ENCODE measurements around the gene UBN2.

DNA sequence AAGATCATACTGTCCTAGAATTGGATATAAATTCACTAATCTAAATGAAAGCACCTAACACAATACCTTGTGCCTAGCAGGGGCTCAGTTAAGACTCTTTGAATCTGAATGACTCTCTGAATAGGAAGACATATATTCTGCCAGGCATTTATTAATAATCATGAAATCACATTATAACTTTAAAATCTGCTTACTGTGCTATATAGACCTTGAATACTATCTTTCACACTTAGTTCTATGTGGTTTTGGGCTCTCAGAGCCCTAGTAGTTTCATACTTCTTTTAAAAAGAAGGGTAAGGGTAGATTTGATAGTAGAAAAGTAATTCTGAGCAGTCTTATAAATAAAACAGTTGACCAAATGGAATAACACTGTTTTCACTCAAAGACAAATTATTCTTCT, 10.2 kb downstream of the UBN2 start:
- TF ChIP-seq, protein P1, sequence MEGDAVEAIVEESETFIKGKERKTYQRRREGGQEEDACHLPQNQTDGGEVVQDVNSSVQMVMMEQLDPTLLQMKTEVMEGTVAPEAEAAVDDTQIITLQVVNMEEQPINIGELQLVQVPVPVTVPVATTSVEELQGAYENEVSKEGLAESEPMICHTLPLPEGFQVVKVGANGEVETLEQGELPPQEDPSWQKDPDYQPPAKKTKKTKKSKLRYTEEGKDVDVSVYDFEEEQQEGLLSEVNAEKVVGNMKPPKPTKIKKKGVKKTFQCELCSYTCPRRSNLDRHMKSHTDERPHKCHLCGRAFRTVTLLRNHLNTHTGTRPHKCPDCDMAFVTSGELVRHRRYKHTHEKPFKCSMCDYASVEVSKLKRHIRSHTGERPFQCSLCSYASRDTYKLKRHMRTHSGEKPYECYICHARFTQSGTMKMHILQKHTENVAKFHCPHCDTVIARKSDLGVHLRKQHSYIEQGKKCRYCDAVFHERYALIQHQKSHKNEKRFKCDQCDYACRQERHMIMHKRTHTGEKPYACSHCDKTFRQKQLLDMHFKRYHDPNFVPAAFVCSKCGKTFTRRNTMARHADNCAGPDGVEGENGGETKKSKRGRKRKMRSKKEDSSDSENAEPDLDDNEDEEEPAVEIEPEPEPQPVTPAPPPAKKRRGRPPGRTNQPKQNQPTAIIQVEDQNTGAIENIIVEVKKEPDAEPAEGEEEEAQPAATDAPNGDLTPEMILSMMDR (IDR thresholded peaks at IDR 0.05), result no peak
- no peak for TF ChIP-seq POLR2A (IDR thresholded peaks at IDR 0.05)

All from esophagus squamous epithelium (tissue), 4 donors.